ENCODE results near the gene R3HCC1L.
"Not testable (repeated sequence)": the region's sequence is repeated elsewhere in the genome, so short reads cannot be mapped to it uniquely, and the experiment has no call there.

The R3HCC1L gene

DNA sequence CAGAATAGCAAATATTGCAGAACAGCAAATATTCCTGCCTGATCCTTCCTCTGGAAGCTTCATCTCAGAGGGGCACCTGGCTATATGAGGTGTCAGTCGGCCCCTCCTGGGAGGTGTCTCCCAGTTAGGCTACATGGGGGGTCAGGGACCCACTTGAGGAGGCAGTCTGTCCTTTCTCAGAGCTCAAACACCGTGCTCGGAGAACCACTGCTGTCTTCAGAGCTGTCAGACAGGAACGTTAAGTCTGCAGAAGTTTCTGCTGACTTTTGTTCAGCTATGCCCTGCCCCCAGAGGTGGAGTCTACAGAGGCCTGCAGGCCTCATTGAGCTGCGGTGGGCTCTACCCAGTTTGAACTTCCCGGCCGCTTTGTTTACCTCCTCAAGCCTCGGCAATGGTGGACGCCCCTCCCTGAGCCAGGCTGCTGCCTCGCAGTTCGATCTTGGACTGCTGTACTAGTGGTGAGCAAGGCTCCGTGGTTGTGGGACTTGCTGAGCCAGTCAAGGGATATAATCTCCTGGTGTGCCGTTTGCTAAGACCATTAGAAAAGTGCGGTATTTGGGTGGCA, 48.0 kb downstream of the R3HCC1L start:
- DNase-seq = not testable (repeated sequence)

DNA sequence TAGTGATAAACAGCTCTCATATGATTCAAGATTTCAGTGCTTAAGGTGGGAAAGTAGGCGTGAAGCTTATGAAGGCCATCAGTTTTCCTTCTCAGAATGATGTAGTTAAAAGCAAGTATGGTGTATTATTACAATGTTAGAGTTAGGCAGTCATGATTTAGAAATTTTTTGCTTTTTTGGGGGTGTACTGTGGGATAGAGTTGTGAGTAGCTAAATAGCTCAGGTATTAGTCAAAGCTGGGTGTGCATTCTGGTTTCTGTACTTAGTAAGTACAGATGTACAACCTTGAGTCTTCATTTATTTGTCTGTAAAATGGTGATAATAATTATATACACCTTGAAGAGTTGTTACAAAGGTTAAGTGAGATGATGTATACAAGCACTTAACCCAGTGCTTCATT, 52.2 kb downstream of the R3HCC1L start:
- DNase-seq = no peak

DNA sequence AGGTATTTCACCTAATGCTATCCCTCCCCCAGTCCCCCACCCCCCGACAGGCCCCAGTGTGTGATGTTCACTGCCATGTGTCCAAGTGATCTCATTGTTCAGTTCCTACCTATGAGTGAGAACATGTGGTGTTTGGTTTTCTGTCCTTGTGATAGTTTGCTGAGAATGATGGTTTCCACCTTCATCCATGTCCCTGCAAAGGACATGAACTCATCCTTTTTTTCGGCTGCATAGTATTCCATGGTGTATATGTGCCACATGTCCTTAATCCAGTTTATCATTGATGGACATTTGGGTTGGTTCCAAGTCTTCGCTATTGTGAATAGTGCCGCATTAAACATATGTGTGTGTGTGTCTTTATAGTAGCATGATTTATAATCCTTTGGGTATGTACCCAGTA, 56.3 kb downstream of the R3HCC1L start:
- not testable (repeated sequence) for DNase-seq

GRCh38 chr10:98193037-98193436, 58.6 kb downstream of the R3HCC1L start:
- no peak for DNase-seq

GRCh38 chr10:98194633-98195032, 60.2 kb downstream of the R3HCC1L start:
- no peak for DNase-seq

DNA sequence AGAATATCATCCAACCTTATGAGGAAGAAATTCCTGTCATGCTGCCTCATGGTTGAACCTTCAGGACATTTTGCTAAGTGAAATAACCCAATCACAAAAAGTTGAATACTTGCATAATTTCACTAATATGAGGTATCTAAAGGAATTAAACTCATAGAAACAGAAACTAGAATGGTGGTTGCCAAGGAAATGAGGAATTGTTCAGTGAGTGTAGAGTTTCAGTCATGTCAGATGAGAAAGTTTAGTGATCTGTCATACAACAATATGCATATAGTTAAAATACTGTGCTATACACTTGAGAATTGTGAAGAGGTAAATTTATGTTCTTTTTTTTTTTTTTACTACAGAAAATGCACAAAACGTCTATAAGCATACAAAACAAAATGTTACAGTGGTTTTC, 60.7 kb downstream of the R3HCC1L start:
- DNase-seq = no peak

DNA sequence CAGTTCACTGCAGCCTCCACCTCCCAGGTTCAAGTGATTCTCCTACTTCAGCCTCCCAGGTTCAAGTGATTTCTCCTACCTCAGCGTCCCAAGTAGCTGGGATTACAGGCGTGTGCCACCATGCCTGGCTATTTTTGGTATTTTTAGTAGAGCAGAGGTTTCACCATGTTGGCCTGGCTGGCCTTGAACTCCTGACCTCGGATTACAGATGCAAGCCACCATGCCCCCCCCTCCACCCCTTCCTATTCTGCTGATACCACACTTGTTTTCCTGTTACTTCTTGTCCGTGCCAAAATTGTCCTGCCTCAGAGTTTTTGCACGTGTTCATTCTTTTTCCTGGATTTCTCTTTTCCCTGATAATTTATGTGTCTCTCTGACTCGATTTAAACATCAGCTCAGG, 62.5 kb downstream of the R3HCC1L start:
- no peak for DNase-seq

DNA sequence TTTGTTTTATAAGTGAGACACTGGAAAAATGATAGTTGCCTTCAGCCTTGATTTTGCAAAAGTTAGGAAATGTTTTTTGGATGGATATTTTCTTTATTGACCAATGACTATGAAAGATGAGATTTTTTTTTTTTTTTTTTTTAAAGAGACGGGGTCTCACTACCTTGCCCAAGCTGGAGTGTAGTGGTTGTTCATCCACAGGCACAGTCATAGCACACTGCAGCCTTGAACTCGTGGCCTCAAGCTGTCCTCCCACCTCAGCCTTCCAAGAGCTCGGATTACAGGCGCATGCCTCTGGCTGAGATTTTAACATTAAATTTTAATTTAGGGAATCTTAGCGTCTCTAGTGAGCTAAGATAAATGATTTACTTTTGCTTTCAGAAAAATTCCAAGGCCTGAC, 67.3 kb downstream of the R3HCC1L start:
- no peak for DNase-seq

DNA sequence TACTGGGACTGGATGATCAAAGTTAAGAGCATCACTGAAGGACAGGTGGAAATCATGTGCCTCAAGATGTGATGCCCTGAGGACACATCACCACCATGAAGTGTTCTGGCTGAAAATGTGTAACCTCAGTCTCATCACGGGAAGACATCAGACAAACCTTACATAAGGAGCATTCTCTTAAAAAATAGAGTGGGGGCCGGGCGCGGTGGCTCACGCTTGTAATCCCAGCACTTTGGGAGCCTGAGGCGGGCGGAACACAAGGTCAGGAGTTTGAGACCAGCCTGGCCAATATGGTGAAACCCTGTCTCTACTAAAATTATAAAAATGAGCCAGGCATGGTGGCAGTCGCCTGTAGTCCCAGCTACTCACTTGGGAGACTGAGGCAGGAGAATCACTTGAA, 67.9 kb downstream of the R3HCC1L start:
- no peak for DNase-seq

DNA sequence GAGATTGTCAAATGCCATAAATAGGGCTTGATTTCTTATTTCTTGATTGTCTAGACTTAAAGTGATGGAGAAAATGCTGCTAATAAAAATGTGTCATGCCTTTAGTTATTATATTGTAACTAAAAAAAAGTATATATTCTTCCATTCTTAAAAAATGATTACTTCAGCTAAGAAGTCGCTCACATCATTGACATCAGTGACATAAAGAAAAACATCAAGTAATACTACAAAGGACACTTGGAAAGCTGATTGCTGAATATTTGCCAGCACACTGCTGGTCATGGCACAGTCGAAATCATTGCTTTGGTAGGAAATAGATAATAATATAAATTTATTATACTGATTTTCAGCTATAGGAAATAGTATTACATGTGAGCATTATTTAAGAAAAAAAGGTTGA, 70.9 kb downstream of the R3HCC1L start:
- DNase-seq = no peak

DNA sequence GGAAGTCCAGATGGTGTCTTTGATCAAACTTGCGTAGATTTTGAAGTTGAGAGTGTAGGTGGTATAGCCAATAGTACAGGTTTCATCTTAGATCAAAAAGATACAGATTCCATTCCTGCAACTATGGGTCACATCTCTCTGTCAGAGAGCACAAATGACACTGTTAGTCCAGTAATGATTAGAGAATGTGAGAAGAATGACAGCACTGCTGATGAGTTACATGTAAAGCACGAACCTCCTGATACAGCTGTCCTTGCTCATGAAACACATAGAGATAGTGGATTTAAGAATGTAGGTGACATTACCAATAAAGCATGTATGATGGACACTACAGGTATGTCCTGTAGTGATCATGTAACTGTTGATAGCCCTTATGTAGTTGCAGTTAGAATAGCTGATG, 74.5 kb downstream of the R3HCC1L start:
- no peak for DNase-seq

DNA sequence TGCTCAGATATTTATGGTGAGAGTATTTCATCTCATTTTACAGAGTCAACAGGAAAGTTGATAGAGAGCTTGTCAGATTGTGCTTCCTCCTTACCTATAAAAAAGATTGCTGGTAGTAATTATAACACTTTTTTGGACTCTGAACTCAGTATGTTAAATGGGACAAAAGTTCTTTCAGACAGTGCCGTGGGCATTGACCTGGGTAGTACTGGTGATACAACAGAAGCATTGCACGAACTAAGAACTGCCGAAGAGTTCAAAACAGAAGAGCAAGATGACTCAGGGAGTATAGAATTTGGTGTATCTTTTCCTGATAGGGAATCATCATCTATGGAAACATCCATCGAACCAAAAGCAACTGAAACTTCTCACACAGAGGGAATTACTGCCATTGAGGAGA, 75.0 kb downstream of the R3HCC1L start:
- no peak for DNase-seq

DNA sequence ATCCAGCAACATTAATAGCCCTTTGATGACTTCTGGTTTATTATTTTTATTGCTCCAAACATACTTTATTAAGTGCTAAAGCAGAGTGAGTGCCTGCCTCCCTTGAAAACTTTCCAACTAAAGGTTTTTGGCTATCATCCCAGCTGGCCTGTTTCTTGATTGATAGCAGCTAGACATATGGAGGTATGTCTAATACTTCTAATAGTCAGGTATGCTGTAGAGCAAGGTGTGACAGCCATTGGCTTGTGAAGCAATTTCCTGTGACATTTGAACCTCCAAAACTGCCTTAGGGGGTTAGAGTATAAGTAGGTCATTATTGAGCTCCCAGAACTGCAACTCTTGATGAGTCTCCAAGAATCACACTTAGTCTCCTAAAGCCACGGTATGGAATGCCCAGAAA, 77.7 kb downstream of the R3HCC1L start:
- DNase-seq = no peak

GRCh38 chr10:98213740-98214139, 79.3 kb downstream of the R3HCC1L start:
- no peak for DNase-seq

DNA sequence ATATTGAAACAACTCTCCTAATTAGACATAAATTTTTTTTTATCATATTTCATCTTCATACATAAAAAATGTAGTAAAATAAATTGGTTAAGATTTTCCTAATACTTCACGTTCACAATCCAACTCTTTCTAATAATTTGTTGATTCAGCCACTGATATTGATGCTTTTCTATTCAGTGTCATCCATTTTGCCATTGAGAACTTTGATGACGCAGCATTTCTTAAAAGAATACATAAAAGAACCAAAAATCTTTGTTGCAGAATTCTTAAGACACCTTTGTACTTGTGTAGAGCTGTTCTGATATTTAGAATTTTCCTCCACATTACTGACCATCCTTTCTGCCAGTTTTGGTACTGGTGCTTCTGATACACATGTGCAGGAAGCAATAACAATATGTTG, 80.9 kb downstream of the R3HCC1L start:
- DNase-seq = no peak

- no peak for DNase-seq
Measured at GRCh38 chr10:98217801-98218200, 83.3 kb downstream of the R3HCC1L start.

- no peak for DNase-seq
Measured at GRCh38 chr10:98223874-98224273, 89.4 kb downstream of the R3HCC1L start.

GRCh38 chr10:98224509-98224908, 90.1 kb downstream of the R3HCC1L start:
- DNase-seq = no peak

- DNase-seq = no peak
Measured at GRCh38 chr10:98224996-98225395, 90.5 kb downstream of the R3HCC1L start.

- DNase-seq = no peak
Measured at GRCh38 chr10:98226508-98227144, 92.2 kb downstream of the R3HCC1L start.

- DNase-seq = not testable (repeated sequence)
Measured at GRCh38 chr10:98227713-98228112, 93.3 kb downstream of the R3HCC1L start.

DNA sequence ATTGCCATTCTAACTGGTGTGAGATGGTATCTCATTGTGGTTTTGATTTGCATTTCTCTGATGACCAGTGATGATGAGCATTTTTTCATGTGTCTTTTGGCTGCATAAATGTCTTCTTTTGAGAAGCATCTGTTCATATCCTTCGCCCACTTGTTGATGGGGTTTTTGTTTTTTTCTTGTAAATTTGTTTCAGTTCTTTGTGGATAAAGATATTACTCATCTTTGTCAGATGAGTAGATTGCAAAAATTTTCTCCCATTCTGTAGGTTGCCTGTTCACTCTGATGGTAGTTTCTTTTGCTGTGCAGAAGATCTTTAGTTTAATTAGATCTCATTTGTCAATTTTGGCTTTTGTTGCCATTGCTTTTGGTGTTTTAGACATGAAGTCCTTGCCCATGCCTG, 93.8 kb downstream of the R3HCC1L start:
- not testable (repeated sequence) for DNase-seq

- DNase-seq = no peak
Measured at GRCh38 chr10:98231417-98231816, 97.0 kb downstream of the R3HCC1L start.

DNA sequence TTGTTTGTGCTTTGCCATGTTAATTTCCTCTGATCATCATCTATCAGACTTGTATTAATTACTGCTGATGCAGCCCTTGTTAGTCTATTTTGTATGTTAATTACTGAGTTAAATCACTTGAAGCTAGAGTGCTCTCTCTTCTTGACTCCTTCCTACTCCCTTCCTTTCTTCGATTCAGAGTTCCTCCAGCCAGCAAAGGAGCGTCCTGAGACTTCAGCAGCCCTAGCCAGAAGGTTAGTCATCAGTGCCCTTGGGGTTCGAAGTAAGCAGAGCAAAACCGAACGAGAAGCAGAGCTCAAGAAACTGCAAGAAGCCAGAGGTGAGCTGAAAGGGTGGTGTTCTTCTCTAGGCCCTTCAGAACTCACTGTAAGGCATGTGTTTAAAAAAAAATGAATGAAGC, 101.4 kb downstream of the R3HCC1L start:
- no peak for DNase-seq

GRCh38 chr10:98236862-98237261, 102.4 kb downstream of the R3HCC1L start:
- DNase-seq = no peak
